HG03354 (cell line): ENCODE results near the gene KIF18B.

Source experiments
- ATAC-seq: cut with Tn5 transposase; IDR thresholded peaks from one replicate; pipeline ENCODE4 v1.9.1; 2021; ENCODE audit warnings: mild to moderate bottlenecking; ENCODE audit not compliant: unreplicated experiment, poor library complexity, severe bottlenecking

KIF18B gene

DNA sequence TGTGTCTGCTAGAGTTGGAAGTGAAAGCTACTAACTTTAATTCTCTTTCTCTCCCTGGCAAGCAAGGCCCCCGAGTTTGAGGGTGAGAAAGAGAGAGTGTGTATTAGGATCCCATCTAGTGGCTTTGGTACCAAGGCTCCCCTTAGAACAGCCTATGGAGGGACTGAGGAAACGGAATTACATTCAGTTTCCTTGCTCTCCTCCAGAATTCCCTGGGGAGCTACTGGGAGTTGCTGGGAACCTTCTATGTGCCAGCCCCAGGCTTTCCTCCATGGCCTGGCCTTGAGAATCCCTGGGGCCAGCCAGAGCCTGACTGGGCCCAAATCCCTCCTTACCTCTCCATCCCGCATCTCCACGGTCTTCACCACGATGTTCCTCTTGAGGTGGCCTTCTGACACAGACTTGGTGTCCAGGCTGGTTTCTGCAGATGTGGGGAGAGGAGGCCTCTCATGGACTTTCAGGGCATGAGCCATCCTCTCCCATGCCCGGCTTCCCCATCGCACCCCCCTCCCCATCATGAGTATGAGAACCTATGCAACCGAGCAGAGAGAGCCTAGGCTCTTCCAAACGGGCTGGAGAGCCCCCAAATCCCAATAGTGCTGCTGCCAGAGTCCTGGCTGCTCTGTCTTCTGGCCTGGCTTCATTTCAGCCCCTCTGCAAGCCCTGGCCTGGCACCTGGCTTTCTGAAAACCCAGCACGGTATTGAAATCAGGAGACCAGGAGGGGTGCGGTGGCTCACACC lies 39.7 kb downstream of the KIF18B start:
- ATAC-seq = no peak

DNA sequence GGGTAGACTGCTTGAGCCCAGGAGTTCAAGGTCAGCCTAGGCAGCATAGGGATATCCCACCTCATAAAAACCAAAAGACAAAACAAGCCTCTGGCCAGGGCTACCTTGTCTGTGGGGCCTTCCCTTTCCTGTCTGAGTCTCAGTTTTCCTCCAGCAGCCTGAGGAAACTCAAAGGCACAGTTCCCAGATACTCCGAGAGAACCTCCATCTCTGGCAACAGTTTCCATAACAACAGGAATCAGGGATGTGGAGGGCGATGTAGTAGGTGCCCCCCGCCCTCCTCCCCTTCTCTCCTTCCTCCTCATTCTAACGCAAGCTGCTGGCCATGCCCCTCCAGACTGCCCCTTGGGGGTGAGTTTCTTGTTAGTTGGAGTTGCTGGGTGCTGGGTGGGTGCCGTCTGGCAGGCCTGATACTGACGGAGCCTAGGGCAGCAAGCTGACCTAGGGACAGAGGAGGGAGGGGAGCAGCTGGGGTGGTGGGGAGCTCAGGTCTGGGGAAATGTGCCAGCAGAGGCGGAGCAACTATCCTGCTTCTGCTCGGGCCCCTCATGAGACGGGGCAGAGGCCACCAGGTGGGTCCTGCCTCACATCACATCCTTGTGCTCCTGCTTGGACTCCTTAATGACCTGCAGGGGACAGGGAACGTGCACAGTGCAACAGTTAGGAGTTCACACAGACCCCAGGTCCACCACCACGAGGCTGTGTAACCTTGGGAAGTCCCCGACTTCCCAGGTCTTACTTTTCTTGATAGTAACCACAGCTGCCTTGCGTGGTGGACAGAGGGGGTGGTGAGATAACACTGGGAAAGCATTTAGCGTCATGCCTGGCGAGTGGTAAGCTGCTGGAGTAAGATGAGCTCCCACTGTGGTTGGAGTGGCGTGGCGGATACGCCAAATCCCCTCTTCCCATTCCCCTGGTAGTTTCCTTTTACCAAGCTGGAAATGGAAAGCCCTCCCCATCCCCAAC lies 40.5 kb downstream of the KIF18B start:
- ATAC-seq = no peak

DNA sequence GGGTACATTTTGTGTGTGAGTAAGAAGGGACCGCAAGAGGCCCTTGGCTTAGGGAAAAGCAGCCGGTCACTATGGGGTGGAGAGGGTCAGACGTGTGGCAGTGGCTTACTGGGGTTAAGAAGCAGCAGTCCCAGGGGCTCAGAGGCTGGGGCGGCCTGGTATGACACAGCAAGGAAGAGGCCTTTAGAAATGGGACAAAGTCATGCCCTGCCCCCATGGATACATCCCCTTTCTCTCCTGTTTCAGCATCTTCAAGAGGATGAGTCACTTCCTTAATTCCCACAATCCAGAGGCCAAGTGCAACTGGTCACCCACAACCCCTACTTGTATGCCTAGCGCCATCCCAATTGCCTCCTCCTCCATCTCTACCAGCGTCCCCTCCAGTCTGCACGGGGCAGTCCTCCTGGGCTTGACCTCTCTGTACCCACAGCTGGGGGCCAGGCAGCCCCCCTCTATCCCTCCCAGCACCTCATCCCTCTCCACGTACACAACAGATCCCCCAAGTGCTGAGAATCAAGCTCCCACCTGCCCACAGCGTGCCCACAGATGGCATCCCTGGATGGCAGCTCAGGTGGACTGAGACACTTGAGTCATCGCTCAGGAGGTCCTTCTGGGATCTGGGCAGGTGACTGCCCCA lies 41.4 kb downstream of the KIF18B start:
- no peak for ATAC-seq

DNA sequence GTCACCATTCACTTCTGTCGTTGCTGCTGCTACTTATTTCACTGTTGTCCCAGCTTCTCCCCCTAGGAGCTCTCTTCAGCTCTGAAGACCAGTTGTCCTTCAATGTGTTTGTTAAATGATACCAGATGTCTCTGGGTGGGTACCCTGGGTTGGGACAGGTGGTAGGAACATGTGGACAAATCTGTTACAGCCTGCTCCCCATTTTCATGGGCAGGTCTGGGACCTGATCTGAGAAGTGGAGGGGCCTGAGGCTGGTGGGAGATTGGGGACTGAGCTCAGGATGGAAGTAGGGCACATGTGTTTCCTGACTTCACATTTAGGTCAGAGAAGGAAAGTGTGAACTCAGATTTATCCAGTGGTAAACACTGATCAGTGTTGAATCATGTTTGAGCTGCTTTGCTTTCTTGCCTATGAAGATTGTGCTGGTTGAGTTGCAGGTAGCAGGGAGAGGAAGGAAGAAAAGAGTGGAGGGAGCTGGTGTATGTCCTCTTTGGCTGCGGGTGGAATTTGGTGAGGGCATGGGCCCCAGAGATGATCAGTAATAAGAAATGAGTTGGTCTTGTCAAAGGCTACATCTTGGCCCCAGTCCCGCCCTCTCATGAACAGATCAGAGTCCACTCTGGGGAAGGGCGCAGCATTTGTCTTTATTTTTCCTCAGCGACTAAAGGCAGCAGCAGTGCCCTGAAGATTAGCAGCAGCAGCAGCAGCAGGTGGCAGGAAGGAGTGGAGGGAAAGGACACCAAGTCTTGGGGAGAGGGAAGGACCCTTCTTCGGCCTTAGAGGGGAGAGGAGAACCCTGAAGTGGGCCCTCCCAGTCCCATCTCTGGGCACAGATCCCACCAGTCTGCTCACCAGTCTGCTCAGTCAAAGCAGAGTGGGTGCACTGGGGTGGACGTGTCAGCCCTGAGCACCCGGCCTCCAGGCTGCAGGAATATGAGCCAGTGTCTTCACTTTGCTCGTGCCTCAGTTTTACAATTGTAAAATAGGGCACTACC lies 42.3 kb downstream of the KIF18B start:
- ATAC-seq = no peak

DNA sequence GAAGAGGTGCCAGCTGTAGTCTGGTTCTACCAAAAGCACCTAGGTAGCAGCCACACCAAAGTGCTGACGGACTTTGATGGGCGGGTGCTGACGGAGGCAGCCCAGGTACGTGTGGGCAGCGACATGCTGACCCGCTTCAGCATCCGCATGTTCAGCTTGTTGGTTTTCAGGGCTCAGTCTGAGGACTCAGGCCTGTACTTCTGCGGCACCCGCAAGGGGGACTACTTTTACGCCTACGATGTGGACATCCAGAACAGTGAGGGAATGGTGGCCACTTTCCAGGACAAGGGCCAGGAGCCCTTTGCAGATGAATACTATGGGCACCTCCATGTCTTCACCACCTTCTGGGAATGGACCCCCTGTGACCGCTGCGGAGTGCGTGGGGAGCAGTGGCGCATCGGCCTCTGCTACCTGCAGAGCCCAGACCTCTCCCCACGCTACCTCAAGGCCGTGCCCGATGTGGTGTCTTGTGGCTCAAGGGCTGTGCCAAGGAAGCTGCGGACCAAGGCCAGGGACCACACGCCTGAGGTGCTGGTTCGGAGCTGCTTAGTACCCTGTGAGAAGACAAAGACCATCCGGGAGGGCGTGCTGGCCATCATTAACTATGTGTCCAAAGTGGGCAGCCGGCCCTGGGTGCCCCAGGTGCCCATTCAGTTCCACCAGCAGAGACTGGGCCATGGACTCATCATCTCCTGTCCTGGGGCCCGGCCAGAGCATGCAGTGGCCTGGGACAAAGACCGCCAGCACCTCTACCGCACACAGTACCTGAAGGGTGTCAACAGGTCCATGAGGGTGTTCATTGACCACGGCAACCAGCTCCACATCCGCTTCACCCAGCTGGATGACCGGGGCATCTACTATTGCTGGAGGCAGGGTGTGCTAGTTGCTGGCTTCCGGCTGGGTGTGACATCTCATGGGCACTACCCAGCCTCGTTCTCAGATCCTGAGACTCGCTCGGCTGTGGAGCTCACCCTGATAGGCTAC lies 43.3 kb downstream of the KIF18B start:
- no peak for ATAC-seq

DNA sequence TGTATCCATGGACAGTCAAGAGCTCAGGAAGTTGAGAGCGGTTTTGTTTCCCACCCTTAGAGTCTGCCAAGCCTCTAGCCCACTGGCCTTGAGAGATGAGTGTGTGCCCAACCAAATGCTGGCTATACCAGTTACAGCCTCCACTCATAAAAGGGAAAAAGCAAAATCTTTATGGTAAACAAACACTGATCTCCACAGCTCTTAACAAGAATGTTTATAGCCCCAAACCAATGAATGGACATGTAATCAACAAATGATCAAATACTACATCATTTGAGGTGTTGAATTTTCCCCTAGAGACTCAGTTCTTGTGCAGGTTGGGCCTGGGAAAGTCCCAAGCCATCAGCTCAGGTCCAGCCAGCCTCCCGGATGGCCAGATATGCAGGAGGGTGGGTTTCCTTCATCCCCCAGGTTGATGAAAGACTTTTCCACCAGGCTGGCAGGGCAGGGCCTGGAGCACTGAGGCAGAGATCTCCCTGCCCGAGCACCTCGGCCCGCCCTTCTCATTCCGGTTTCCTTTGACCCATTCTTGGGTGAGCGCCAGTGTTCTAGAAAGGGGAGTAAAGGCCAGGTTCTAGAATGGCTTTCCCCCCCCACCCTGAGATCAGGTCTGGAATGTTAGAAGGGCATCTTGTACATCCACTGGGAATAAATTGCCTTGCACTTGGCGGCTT lies 44.4 kb downstream of the KIF18B start:
- ATAC-seq = no peak

DNA sequence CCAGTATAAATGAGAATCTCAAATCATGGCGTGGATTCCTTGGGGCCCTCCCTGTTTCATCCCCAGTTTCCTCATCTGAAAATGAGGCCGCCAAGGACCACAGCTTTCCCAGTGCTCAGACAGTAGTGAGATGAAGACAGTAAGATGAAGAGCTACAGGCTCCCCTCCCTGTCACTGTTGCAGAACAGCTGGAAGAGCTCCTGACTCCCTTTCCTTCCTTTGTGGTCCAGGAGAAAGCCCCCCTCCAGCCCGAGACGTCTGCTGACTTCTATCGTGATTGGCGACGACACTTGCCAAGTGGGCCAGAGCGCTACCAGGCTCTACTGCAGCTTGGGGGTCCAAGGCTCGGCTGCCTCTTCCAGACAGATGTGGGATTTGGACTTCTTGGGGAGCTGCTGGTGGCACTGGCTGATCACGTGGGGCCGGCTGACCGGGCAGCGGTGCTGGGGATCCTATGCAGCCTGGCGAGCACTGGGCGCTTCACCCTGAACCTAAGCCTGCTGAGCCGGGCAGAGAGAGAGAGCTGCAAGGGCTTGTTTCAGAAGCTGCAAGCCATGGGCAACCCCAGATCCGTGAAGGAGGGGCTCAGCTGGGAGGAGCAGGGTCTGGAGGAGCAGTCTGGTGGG lies 45.3 kb downstream of the KIF18B start:
- ATAC-seq = no peak

DNA sequence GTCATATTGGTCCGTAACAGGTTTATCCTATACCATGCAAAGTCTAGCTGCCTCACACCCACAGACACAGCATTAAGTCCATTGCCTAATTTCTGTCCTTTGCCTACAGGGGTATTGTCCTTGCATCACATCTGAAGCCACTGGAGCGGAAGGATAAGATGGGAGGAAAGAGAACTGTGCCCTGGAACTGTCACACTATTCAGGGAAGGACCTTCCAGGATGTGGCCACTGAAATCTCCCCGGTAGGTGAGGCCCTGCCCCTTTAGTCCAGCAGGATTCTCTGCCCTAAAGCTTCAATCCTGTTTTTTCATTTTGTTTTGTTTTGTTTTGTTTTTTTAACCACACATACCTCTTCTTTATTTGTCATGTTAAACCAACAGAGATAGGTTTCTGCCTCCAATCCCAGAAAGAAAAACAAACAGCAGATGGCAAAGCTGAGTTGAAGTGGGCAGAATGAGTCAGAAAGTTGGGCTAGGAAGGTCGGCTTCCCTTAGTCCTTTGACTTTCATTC lies 46.1 kb downstream of the KIF18B start:
- no peak for ATAC-seq

DNA sequence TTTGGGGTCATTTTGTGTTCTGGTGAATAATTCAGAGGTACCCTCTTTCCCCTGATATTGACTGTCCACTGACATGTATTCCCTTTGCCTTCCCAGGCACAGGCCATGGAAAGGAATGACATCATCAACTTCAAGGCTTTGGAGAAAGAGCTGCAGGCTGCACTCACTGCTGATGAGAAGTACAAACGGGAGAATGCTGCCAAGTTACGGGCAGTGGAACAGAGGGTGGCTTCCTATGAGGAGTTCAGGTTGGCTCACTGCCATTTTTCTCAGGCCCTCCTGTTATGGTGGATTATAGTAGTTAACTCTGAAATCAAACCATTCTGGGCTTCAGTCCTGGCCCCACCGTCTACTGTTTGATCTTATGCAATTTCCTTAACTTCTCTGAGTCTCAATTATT lies 46.7 kb downstream of the KIF18B start:
- no peak for ATAC-seq

DNA sequence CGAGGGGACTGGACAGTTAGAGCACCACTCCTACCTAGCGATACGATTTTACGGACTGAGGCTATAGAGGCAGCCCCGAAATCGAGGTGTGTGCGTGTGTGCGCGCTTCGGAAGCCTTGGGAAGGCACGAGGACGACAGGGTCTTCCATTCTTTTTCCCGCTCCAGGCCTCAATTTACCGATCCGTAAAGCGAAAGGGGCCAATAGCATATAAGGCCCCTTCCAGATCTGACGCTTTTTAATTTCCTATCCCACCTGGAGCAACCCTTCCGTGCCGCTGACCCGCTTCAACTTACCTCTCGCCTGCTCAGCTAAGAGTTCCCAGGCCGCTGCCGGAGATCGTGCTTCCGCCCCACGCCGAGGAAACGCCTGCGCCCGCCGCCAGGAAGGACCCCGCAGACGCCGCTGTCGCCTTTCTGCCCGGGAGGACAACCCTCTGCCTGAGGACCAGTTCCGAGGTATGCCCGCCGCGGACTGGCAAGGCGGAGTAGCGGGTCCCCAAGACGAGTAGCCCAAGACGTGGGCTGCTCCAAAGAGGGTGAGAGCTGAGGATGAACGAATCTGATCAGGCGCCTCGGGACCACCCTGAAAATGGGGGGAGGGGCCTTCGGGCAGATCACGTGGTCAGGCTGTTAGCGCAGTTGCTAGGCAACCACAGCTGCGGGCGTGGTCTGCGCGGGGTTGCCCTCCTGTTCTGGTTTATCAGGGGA lies 48.3 kb downstream of the KIF18B start, which contains the start of gene EFTUD2:
TSS of gene EFTUD2 (minus strand) at position 372 of the 709 bp plus-strand sequence. CDS start 4,924 bp downstream, outside the sequence.
- ATAC-seq = peak; percentile 83

DNA sequence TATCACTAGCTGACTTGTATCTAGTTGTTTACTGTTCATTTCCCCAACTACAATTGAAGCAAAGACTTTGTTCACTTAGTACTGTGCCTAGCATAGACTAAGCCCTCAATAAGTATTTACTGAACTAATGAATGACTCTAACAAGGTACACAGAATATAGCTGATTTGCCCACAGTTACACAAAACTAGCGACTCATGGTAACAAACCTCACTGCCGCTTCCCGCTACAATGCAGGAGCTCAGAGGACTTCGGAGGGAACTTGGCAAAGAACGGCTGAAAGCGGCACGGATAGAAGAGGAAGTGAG lies 48.9 kb downstream of the KIF18B start:
- no peak for ATAC-seq

DNA sequence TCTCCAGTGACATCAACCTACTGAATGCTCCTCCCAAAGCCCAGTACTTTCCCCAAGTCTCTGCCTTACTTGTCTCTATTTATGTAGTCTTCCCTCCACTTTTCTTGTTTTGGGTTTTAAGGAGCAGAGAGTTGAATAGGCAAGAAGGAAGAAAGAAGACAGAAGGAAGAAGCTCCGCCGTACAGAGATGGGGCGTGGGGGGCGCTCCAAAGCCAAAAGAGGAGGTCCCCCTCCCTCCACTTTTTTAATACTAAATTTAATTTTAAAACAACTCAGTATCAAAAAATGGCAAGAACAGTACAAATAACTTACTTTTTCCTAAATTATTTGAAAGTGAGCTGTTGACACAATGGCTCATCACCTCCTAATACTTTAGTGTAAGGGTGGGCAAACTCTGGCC lies 52.9 kb downstream of the KIF18B start:
- ATAC-seq = no peak

DNA sequence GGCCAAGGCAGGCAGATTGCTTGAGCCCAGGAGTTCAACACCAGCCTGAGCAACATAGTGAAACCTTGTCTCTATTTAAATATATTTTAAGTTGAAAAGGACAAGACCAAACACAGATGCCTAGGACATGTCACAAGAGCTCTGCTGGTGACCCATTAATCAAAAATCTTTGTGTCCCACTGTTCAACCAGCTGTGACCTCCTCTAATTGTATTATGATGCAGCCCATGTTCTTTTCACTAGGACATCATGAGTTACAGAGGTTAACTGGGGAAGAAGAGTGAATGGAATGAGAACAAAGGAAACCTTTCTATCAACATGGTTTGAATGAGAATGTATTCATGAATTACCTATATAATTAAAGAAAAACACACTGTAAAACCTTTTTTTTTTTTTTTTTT lies 55.3 kb downstream of the KIF18B start:
- no peak for ATAC-seq

DNA sequence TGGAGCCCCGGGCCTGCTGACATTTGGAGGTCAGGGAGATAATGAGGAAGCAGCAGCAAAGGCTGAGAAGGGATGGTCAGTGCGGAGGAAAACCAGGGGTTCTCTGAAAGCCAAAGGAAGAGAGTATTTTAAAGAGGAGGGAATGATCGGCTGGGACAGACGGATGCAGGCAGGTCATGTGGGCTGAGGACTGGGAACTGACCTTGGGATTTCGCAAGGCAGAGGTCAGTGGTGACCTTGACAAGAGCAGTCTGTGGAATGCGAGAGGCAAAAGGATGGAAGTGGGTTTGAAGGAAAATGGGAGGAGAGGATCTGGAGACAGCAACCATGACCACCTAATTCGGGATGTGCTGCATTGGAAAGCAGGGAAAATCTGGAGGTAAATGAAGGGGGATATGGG lies 58.6 kb downstream of the KIF18B start:
- no peak for ATAC-seq

DNA sequence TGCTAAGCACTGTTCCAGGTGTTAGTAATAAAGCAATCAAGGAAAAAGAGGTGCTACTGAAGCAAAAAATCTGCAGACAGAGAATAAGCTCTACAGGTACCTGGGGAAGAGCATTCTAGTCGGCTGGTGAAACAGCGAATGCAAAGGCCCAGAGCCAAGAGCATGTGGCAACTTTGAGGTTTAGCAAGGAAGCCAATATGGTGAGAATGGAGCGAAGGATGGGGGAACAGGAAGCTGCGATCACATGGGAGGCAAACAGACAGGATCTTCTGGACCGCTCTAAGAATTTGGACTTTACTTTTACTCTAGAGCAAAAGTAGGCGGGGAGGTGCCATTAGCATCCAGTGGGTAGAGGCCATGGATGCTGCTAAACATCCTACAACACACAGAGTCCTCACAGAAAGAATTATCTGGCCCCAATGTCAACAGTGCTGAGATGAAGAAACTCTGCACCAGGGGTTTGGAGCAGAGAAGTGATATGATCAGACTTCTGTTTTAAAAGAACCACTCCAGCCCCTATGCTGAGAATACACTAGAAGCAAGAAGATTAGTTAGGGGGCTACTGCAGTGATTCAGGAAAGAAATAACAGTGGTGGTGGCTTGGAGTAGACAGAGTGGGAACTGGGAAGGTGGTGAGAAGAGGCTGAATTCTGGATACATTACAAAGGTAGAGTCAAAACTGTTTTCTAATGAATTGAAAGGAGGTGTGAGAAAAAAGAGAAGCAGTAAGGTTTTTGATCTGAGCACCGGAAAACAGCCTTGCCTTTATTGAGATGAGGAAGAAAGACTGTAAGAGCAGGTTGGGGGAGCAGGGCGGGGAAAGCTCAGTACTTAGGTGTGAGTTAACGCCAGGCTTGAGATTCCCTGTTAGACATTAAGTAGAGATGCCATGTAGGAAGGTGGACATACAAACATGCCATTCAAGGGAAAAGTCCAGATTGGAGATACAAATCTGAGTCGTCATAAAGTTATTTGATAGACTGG lies 59.3 kb downstream of the KIF18B start:
- ATAC-seq = no peak
